Mammary epithelial cell (primary cell): ENCODE data around the gene DLX3.

ENCODE experiments used
- CTCF ChIP-seq, 2 donors: IDR thresholded peaks in 1 of 2; conservative IDR thresholded peaks in 1 of 2; 2 replicates each; pipeline ENCODE4 v1.5.1; 2011 to 2012; ENCODE audit warnings: inconsistent platforms in 2 of 2, low read length in 2 of 2, mild to moderate bottlenecking in 2 of 2, control low read depth in 1 of 2, low read depth in 1 of 2; ENCODE audit not compliant: insufficient read depth in 1 of 2; ENCODE audit errors: extremely low read depth in 1 of 2
- EZH2 ChIP-seq: IDR thresholded peaks from 2 replicates; pipeline ENCODE4 v1.6.1; 2012; ENCODE audit warnings: low read length, inconsistent platforms, borderline replicate concordance

- TF ChIP-seq CTCF (conservative IDR thresholded peaks at IDR 0.05 in 1 of 2, IDR thresholded peaks at IDR 0.05 in 1 of 2; ENCODE audit: extremely low read depth in 1 of 2, insufficient read depth in 1 of 2, low read depth in 1 of 2, low read length in 2 of 2) = no peak
- no peak for TF ChIP-seq EZH2
Observed at GRCh38 chr17:49956780-49957179, 38.2 kb downstream of the DLX3 start.
